GM19193 (cell line): ENCODE data around the gene PALLD.

Experiments
- POLR2A ChIP-seq: IDR thresholded peaks from 4 replicates; pipeline ENCODE4 v1.6.1; 2011; ENCODE audit not compliant: insufficient read depth, insufficient read length; ENCODE audit errors: extremely low read depth

PALLD gene

GRCh38 chr4:168876106-168876505, 379.3 kb downstream of the PALLD start:
- no peak for TF ChIP-seq POLR2A

GRCh38 chr4:168877511-168878491, 380.9 kb downstream of the PALLD start:
- no peak for TF ChIP-seq POLR2A

GRCh38 chr4:168878623-168879022, 381.8 kb downstream of the PALLD start:
- TF ChIP-seq POLR2A, result no peak

GRCh38 chr4:168879188-168879587, 382.3 kb downstream of the PALLD start:
- no peak for TF ChIP-seq POLR2A

DNA sequence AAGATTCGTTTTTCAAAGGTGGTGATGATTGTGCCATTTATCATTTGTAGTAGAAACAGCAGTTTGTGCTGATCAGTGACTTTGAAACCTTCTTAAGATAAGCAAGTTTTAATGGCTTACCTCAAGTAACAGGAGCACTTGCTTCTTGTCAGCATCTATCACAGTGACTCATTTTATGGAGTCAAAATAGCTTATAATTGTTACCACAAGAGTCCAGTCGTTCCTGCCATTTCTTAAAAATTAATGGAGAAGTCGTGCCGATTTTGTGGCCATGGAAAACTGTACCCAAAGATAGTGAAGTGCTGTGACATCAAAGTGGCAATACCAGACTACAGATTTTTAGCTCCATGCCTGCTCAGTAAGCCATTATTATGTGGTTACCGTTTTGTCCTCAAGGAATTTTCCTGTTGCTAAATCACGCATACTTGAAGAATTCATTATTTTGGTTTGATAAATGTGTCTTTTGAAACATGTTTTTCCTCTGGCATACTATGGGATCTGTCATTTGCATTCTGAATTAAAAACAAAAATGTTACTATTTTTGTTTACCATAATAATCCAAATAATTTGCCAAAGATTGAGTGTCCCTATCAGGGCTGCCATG, 383.3 kb downstream of the PALLD start:
- TF ChIP-seq POLR2A, result no peak

DNA sequence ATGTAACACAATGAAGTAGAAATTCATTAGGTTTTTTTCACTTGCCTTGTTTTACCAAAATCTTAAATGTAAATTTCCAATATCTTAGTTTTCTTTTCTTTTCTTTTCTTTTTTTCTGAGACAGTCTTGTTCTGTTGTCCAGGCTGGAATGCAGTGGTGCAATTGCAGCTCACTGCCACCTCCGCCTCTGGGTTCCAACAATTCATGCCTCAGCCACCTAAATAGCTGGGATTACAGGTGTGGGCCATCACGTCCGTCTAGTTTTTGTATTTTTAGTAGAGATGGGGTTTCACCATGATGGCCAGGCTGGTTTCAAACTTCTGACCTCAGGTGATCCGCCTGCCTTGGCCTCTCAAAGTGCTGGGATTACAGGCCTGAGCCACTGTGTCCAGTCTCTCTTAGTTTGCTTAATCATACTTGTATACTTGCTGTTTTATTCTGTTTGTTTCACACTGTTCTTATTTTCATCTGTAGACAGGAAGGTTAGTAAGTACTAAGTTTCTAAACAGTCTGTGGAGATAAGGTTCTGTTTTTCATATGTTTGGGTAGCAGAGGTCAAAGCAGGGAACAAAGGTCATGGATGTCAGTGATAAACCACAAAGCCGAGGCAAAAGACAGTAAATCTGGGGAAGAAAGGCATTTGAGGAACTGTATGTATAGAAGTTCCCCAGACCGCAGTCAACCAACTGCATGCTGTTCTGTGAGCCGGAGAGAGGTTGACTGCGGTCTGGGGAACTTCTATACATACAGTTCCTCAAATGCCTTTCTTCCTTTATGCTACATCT, 384.2 kb downstream of the PALLD start:
- no peak for TF ChIP-seq POLR2A

DNA sequence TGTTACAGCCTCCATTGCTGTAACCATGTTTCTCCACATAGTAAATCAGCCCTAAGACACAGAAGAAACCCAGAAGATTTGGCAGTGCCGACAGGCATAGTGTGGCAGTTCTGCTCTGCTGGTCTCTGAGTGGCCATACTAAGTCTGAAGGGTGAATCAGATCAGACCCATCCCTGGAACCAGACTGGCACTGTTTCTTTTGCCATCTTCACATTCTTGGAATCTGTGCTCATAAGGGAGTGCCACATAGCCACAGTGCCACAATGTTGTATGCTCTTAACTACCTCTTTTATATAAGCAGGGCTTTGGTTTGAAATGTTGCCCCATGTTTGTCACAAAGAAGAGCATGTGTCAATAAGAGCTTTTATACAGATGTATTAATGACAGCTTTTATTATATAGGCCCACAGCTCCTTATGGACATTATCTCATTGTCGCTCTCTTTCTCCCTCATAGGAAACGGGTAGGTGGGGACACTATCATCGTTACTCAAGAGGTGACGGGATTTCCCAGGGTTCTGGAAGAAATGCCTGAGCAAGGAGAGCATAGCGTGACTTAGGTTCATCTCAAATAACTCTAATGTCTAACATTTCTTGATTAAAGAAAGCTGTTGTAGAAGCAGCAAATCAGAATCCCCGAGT, 385.0 kb downstream of the PALLD start:
- TF ChIP-seq POLR2A, result no peak

- TF ChIP-seq POLR2A, result no peak
Measured at GRCh38 chr4:168882650-168883233, 385.9 kb downstream of the PALLD start.

- TF ChIP-seq POLR2A, result no peak
Measured at GRCh38 chr4:168883513-168883912, 386.7 kb downstream of the PALLD start.

DNA sequence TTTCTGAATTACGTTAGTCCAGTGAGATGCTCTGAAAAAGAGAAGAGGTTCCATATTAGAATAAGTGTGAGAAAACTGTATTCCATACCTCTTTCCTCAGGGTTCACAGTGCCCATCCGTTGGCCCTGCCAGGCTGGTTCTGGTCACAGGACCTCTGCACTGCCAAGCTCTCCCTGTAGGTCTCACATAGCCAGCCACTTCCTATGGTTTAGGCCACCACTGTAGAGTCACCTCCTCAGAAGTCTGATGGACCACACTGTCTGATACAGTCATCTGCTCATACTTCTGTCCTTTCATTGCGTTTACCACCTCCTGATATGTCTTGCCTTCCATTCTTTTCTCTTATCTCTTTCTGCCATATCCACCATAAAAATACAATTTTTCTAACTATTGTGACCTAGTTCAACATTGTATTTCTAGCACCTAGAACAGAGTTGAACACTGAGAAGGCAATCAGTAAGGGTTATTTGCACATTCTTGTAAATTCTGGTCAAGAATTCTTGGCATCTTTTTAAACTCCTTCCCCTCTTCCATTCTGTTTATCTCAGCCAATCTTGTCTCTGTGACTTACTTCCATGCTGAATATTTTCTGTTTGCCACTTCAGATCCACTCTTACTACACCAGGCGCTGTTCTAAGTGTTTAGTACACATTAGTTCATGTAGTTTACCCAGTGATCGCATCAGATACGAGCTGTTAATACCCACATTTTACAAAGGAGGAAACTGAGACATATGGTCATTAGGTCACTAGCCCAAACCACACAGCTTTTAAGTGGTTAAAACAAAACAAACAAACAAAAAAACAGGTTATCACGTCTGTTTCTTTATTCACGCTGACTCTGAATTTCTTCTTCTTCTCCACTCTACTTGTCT, 387.6 kb downstream of the PALLD start:
- no peak for TF ChIP-seq POLR2A

DNA sequence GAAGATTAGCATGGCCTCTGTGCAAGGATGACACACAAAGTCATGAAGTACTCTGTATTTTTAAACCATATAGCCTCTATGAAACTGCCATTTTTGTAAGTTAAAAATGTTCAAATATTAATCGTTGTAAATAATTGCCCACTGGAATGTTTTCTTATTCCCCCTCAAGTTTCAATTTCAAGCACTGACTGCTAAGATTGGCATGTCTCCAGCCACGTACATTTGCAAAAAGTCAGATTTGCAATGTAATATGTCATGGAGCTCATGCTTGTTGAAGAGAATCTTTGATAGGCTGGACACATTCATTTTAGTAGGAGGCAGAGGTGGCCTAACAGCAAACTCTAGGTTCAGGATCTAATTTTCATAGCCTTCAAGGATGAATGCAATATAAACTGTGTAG, 388.5 kb downstream of the PALLD start:
- no peak for TF ChIP-seq POLR2A

GRCh38 chr4:168886351-168886750, 389.5 kb downstream of the PALLD start:
- no peak for TF ChIP-seq POLR2A

- TF ChIP-seq POLR2A, result no peak
Measured at GRCh38 chr4:168887809-168888208, 391.0 kb downstream of the PALLD start.
